BLaER1 treated with 17β-estradiol and CSF1 and Interleukin-3, amounts not matched to agents 10 nM and 100 nM (cell line): ENCODE results near the gene THAP7.
A peak's percentile ranks its signal among the peaks of the same experiment; 100 is the strongest.

Experiments
- H3K27ac ChIP-seq, 11 experiments: shearing (Covaris generic); formaldehyde crosslinking; 2 replicates each; pipeline ENCODE4 v1.8.1; 2022
- H3K27me3 ChIP-seq, 11 experiments: shearing (Covaris generic); formaldehyde crosslinking; 2 replicates each; pipeline ENCODE4 v1.8.1; 2022
- H3K36me3 ChIP-seq, 11 experiments: shearing (Covaris generic); formaldehyde crosslinking; 2 replicates each; pipeline ENCODE4 v1.8.1; 2022
- H3K4me1 ChIP-seq, 10 experiments: shearing (Covaris generic); formaldehyde crosslinking; 2 replicates each; pipeline ENCODE4 v1.8.1; 2022
- H3K4me2 ChIP-seq, 11 experiments: shearing (Covaris generic); formaldehyde crosslinking; 2 replicates each; pipeline ENCODE4 v1.8.1; 2022
- H3K4me3 ChIP-seq, 10 experiments: shearing (Covaris generic); formaldehyde crosslinking; 2 replicates each; pipeline ENCODE4 v1.8.1; 2022
- H3K9ac ChIP-seq, 11 experiments: shearing (Covaris generic); formaldehyde crosslinking; 2 replicates each; pipeline ENCODE4 v1.8.1; 2022
- H3K9me3 ChIP-seq, 11 experiments: shearing (Covaris generic); formaldehyde crosslinking; replicated peaks in 1 of 11; 2 replicates each; pipeline ENCODE4 v1.8.1; 2022
- H4K20me1 ChIP-seq, 11 experiments: shearing (Covaris generic); formaldehyde crosslinking; 2 replicates each; pipeline ENCODE4 v1.8.1; 2022
- Cebpa-rat ChIP-seq, 11 experiments: shearing (Covaris generic); IDR thresholded peaks; 2 replicates each; pipeline ENCODE4 v1.8.1; 2022

THAP7 gene

GRCh38 chr22:21003782-21004181, 1.9 kb upstream of the THAP7 start:
- no peak overlapping the region for H3K27ac ChIP-seq
- peaks cover 12 to 20% (median 18%) of the 10 kb centered on the region in 11 experiments; a peak in 21 of 22 replicates for H3K36me3 ChIP-seq
- no peak for TF ChIP-seq Cebpa-rat (IDR thresholded peaks at IDR 0.05)
- H3K27me3 ChIP-seq: no peaks in the 10 kb centered on the region
- peak overlapping the region; percentile 96 to 100 (median 99) for H3K4me2 ChIP-seq
- H3K4me1 ChIP-seq: peaks cover 33 to 42% (median 37%) of the 10 kb centered on the region in 10 experiments
- no peaks in the 10 kb centered on the region for H3K9me3 ChIP-seq
- peaks cover 0 to 26% (median 21%) of the 10 kb centered on the region in 11 experiments; a peak in 17 of 22 replicates for H4K20me1 ChIP-seq
- H3K9ac ChIP-seq: peak overlapping the region in 6 of 11 experiments; percentile 3 to 98 (median 95); a peak in 6 of 22 replicates
- H3K4me3 ChIP-seq: peak overlapping the region in 4 of 10 experiments; percentile 70 to 79 (median 77); a peak in 4 of 20 replicates

DNA sequence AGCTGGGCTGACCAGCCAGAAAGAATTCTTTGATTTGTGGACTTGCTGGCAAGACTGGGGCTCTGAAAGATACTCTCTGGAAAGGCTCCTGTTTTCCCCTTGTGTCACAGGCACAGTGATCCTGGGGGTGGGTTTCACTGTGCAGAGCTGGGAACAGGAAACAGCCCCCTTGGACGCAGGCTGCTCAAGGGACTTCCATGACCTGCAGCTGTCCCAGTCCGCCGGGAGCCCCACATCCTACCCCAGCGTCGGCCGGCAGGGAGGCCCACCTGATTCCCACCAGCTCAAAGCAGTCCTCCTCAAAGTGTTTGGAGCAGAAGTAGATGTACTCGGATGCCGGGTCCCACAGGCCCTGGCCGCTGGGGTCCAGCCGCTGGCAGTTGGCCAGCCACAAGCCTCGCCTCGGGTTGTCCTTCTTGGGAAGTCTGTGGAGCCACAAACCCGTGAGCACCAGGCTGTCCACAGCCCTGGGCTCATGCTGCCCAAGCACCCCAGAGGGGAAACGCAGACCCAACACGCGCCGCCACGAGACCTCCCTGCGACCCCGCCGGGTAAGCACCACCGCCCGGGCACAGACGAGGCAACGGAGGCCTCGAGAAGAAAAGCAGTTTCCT, 824 bp downstream of the THAP7 start:
- H3K36me3 ChIP-seq: peaks cover 29 to 47% (median 44%) of the 10 kb centered on the region in 11 experiments; a peak in 21 of 22 replicates
- H3K27me3 ChIP-seq: no peaks in the 10 kb centered on the region
- TF ChIP-seq Cebpa-rat (IDR thresholded peaks at IDR 0.05): no peak
- H3K27ac ChIP-seq: peak overlapping the region; percentile 92 to 98 (median 96)
- H3K4me3 ChIP-seq: peak overlapping the region; percentile 62 to 82 (median 77)
- H4K20me1 ChIP-seq: peaks cover 0 to 53% (median 44%) of the 10 kb centered on the region in 11 experiments; a peak in 18 of 22 replicates
- H3K9me3 ChIP-seq: no peaks in the 10 kb centered on the region
- H3K9ac ChIP-seq: peak overlapping the region; percentile 89 to 98 (median 95)
- H3K4me2 ChIP-seq: peak overlapping the region; percentile 96 to 100 (median 99)
- peaks cover 33 to 43% (median 37%) of the 10 kb centered on the region in 10 experiments for H3K4me1 ChIP-seq

DNA sequence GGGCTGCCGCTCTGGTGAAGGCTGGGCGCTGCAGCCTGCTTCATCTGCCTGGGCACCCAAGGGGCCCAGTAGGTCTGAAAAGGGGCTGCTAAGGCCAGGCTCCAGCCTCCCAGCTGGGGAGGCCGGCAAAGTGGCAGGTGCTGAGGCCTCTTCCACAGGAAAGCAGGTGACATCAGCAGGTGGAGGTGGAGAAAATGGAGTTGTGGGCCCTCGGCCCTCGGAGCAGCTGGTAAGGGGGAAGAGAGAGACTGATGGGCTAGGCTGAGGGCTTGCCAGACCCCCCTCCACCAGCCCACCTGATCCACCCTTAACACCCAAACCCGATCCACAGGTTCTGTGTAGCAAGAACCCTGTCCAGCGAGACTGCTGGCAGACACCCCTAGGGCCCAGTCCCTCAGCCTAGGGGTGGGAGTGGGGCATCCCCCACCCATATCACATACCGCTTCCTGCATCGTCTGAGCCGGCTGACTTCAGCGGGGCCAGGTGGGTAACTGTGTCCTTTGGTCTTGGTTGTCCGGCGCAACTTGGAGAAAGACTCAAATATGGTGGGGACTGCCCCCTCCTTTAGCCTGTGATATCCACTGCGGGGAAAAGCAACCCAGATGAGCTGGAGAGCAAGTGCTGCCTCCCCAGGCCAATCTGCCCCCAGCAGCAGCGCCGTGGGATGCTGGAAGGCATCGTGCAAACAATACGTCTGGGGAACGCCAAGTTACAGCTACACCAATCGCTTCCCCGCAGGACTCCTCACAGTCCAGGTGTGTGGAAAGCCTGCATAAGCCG, 1.5 kb downstream of the THAP7 start:
- Histone ChIP-seq H3K27ac (peak overlapping the region; percentile 92 to 98 (median 96); a peak in 20 of 22 replicates), H3K36me3 (peaks cover 29 to 53% (median 49%) of the 10 kb centered on the region in 11 experiments; a peak in 21 of 22 replicates), H3K4me1 (peaks cover 33 to 43% (median 37%) of the 10 kb centered on the region in 10 experiments), H3K9ac (peak overlapping the region; percentile 89 to 98 (median 95)), H4K20me1 (peaks cover 0 to 57% (median 46%) of the 10 kb centered on the region in 11 experiments; a peak in 18 of 22 replicates), H3K4me2 (peak overlapping the region; percentile 96 to 100 (median 99)), H3K4me3 (peak overlapping the region; percentile 62 to 82 (median 77)), H3K27me3 (no peaks in the 10 kb centered on the region), H3K9me3 (no peaks in the 10 kb centered on the region)
- no peak for TF ChIP-seq Cebpa-rat (IDR thresholded peaks at IDR 0.05)

GRCh38 chr22:20999350-21000206, 2.3 kb downstream of the THAP7 start:
- peaks cover 33 to 43% (median 37%) of the 10 kb centered on the region in 10 experiments for H3K4me1 ChIP-seq
- peaks cover 29 to 61% (median 54%) of the 10 kb centered on the region in 11 experiments; a peak in 21 of 22 replicates for H3K36me3 ChIP-seq
- H3K27me3 ChIP-seq: no peaks in the 10 kb centered on the region
- peak overlapping the region; percentile 96 to 100 (median 99) for H3K4me2 ChIP-seq
- peaks cover 0 to 64% (median 49%) of the 10 kb centered on the region in 11 experiments; a peak in 18 of 22 replicates for H4K20me1 ChIP-seq
- TF ChIP-seq Cebpa-rat (IDR thresholded peaks at IDR 0.05): no peak
- H3K9me3 ChIP-seq: no peaks in the 10 kb centered on the region
- H3K4me3 ChIP-seq: peak overlapping the region in 6 of 10 experiments; percentile 62 to 82 (median 77); a peak in 8 of 20 replicates
- peak overlapping the region; percentile 89 to 98 (median 95) for H3K9ac ChIP-seq
- H3K27ac ChIP-seq: peak overlapping the region in 2 of 11 experiments; percentile 95 to 98; a peak in 3 of 22 replicates

GRCh38 chr22:20998411-20999336, 3.2 kb downstream of the THAP7 start:
- no peaks in the 10 kb centered on the region for H3K27me3 ChIP-seq
- H3K9me3 ChIP-seq: no peaks in the 10 kb centered on the region
- peak overlapping the region in 9 of 11 experiments; percentile 12 to 96 (median 95); a peak in 12 of 22 replicates for H3K9ac ChIP-seq
- peaks cover 30 to 40% (median 33%) of the 10 kb centered on the region in 10 experiments for H3K4me1 ChIP-seq
- peaks cover 0 to 73% (median 49%) of the 10 kb centered on the region in 11 experiments; a peak in 18 of 22 replicates for H4K20me1 ChIP-seq
- peak overlapping the region in 2 of 11 experiments; percentile 96 to 100; a peak in 1 of 22 replicates for H3K4me2 ChIP-seq
- H3K27ac ChIP-seq: no peak overlapping the region
- TF ChIP-seq Cebpa-rat (IDR thresholded peaks at IDR 0.05): no peak
- H3K36me3 ChIP-seq: peaks cover 35 to 70% (median 63%) of the 10 kb centered on the region in 11 experiments
- H3K4me3 ChIP-seq: no peak overlapping the region

DNA sequence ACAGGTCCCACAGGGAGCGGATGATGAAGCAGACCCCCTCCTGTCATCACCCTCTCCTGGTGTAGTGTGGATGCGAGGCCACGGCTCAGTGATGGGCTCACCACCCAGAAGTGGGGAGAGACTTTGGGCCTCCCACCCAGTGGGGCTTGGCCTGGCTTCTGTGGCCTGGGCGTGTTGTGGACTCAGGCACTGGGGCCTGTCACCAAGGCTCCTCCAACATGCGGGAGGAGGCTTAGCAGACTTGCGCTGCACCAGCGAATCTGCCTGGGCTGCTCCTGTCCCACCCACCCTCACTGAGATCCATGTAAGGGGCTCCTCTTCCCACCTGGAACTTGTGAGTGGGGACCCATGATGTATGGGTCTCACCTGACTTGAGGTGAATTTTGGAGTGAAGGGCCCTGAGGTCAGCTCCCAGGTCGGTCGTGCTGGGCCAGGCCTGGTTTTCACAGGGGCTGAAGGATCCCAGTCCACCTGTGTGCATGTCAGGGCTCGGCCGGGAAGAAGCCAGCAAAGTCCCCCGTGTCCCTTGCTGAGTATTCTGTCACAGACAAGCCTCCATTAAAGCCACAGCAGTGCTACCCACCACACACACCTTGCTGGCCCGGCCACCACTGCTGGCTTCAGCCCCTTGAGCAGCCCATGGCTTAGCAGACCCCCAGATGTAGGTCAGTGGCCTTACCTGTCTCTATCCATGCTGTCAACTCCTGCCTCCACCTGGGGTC, 4.2 kb downstream of the THAP7 start:
- Histone ChIP-seq H4K20me1 (peaks cover 0 to 83% (median 49%) of the 10 kb centered on the region in 11 experiments; a peak in 18 of 22 replicates), H3K9me3 (no peaks in the 10 kb centered on the region), H3K27ac (no peak overlapping the region), H3K4me3 (no peak overlapping the region), H3K4me2 (no peak overlapping the region), H3K9ac (peak overlapping the region in 2 of 11 experiments; percentile 4 to 8; a peak in 1 of 22 replicates), H3K27me3 (no peaks in the 10 kb centered on the region), H3K4me1 (peaks cover 20 to 31% (median 23%) of the 10 kb centered on the region in 10 experiments), H3K36me3 (peaks cover 41 to 80% (median 73%) of the 10 kb centered on the region in 11 experiments)
- TF ChIP-seq Cebpa-rat (IDR thresholded peaks at IDR 0.05): no peak
